Parathyroid adenoma (tissue), 2 donors: Measurements from ENCODE around the gene EYA2.

Experiments used
- H2AFZ ChIP-seq: fragments of 300-600 bp; sonication (generic); one replicate; pipeline ENCODE4 v1.7.0; 2017; ENCODE audit warnings: antibody characterized with exemption, mild to moderate bottlenecking
- H3K27ac ChIP-seq: fragments of 300-600 bp; sonication (generic); one replicate; pipeline ENCODE4 v1.7.0; 2017
- H3K27me3 ChIP-seq: fragments of 300-600 bp; sonication (generic); one replicate; pipeline ENCODE4 v1.7.0; 2017; ENCODE audit warnings: low read length; ENCODE audit not compliant: control insufficient read depth, insufficient read depth
- H3K36me3 ChIP-seq: fragments of 300-600 bp; sonication (generic); one replicate; pipeline ENCODE4 v1.7.0; 2017; ENCODE audit warnings: low read length; ENCODE audit not compliant: control insufficient read depth, insufficient read depth
- H3K4me1 ChIP-seq: fragments of 300-600 bp; sonication (generic); one replicate; pipeline ENCODE4 v1.7.0; 2017; ENCODE audit warnings: control low read depth
- H3K4me2 ChIP-seq: fragments of 300-600 bp; sonication (generic); one replicate; pipeline ENCODE4 v1.7.0; 2017; ENCODE audit warnings: low read length
- H3K4me3 ChIP-seq: fragments of 300-600 bp; sonication (generic); one replicate; pipeline ENCODE4 v1.7.0; 2017; ENCODE audit warnings: low read depth, low read length
- H3K79me2 ChIP-seq: fragments of 300-600 bp; sonication (generic); one replicate; pipeline ENCODE4 v1.7.0; 2017; ENCODE audit warnings: control low read depth
- H3K9ac ChIP-seq: fragments of 300-600 bp; sonication (generic); one replicate; pipeline ENCODE4 v1.7.0; 2017; ENCODE audit warnings: mild to moderate bottlenecking
- H3K9me3 ChIP-seq: fragments of 300-600 bp; sonication (generic); one replicate; pipeline ENCODE4 v1.7.0; 2017; ENCODE audit warnings: low read length; ENCODE audit not compliant: control insufficient read depth
- TF ChIP-seq, protein P1 (sequence below): fragments of 300-600 bp; sonication (generic); IDR thresholded peaks from one replicate; pipeline ENCODE4 v1.7.0; 2017; ENCODE audit warnings: antibody characterized with exemption, mild to moderate bottlenecking
- donor health status: primary hyperparathyroidism.

Gene EYA2

GRCh38 chr20:47178277-47178676 is 283.6 kb downstream of the EYA2 start:
- Histone ChIP-seq H2AFZ (no peak overlapping the region), H3K9me3 (no peaks in the 10 kb centered on the region), H3K9ac (no peak overlapping the region), H3K79me2 (no peaks in the 10 kb centered on the region), H3K4me1 (no peaks in the 10 kb centered on the region), H3K27ac (no peak overlapping the region), H3K27me3 (no peaks in the 10 kb centered on the region), H3K4me2 (no peak overlapping the region), H3K4me3 (no peak overlapping the region), H3K36me3 (no peaks in the 10 kb centered on the region)
- TF ChIP-seq, protein P1, sequence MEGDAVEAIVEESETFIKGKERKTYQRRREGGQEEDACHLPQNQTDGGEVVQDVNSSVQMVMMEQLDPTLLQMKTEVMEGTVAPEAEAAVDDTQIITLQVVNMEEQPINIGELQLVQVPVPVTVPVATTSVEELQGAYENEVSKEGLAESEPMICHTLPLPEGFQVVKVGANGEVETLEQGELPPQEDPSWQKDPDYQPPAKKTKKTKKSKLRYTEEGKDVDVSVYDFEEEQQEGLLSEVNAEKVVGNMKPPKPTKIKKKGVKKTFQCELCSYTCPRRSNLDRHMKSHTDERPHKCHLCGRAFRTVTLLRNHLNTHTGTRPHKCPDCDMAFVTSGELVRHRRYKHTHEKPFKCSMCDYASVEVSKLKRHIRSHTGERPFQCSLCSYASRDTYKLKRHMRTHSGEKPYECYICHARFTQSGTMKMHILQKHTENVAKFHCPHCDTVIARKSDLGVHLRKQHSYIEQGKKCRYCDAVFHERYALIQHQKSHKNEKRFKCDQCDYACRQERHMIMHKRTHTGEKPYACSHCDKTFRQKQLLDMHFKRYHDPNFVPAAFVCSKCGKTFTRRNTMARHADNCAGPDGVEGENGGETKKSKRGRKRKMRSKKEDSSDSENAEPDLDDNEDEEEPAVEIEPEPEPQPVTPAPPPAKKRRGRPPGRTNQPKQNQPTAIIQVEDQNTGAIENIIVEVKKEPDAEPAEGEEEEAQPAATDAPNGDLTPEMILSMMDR, result no peak

- H3K4me1 ChIP-seq, result no peaks in the 10 kb centered on the region
- no peak overlapping the region for H2AFZ ChIP-seq
- H3K4me3 ChIP-seq, result no peak overlapping the region
- no peak overlapping the region for H3K4me2 ChIP-seq
- no peaks in the 10 kb centered on the region for H3K9me3 ChIP-seq
- no peak overlapping the region for H3K27ac ChIP-seq
- no peaks in the 10 kb centered on the region for H3K36me3 ChIP-seq
- no peak overlapping the region for H3K9ac ChIP-seq
- TF ChIP-seq, protein P1, result no peak
- no peaks in the 10 kb centered on the region for H3K27me3 ChIP-seq
- no peaks in the 10 kb centered on the region for H3K79me2 ChIP-seq
These were observed 284.2 kb downstream of the EYA2 start for GRCh38 chr20:47178851-47179250.

DNA sequence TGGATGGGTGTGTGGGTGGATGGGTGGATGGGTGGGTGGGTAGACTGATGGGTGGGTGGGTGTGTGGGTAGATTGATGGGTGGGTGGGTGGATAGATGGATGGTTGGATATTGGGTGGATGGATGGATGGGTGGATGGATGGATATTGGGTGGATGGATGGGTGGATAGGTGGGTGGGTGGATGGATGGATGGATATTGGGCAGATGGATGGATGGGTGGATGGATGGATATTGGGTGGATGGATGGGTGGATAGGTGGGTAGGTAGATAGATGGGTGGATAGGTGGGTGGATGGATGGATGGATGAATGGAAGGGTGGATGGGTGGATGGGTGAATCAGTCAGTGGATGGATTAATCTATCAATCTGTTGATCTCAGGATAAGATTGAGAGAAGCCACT is 284.6 kb downstream of the EYA2 start:
- no peaks in the 10 kb centered on the region for H3K9me3 ChIP-seq
- H3K4me3 ChIP-seq, result no peak overlapping the region
- H3K27me3 ChIP-seq, result no peaks in the 10 kb centered on the region
- H3K79me2 ChIP-seq, result no peaks in the 10 kb centered on the region
- H2AFZ ChIP-seq, result no peak overlapping the region
- H3K4me2 ChIP-seq, result no peak overlapping the region
- no peak overlapping the region for H3K27ac ChIP-seq
- TF ChIP-seq, protein P1, result no peak
- H3K9ac ChIP-seq, result no peak overlapping the region
- no peaks in the 10 kb centered on the region for H3K4me1 ChIP-seq
- no peaks in the 10 kb centered on the region for H3K36me3 ChIP-seq

GRCh38 chr20:47181056-47181862 is 286.6 kb downstream of the EYA2 start:
- Histone ChIP-seq H3K4me3 (no peak overlapping the region), H3K4me1 (no peaks in the 10 kb centered on the region), H3K79me2 (no peaks in the 10 kb centered on the region), H2AFZ (no peak overlapping the region), H3K4me2 (no peak overlapping the region), H3K36me3 (no peaks in the 10 kb centered on the region), H3K27ac (no peak overlapping the region), H3K9ac (no peak overlapping the region), H3K9me3 (no peaks in the 10 kb centered on the region), H3K27me3 (no peaks in the 10 kb centered on the region)
- TF ChIP-seq, protein P1, result no peak

- Histone ChIP-seq H3K4me1 (no peaks in the 10 kb centered on the region), H3K9ac (no peak overlapping the region), H3K27me3 (no peaks in the 10 kb centered on the region), H3K4me2 (no peak overlapping the region), H2AFZ (no peak overlapping the region), H3K4me3 (no peak overlapping the region), H3K79me2 (no peaks in the 10 kb centered on the region), H3K27ac (no peak overlapping the region), H3K9me3 (no peaks in the 10 kb centered on the region), H3K36me3 (no peaks in the 10 kb centered on the region)
- TF ChIP-seq, protein P1, result no peak
These were observed 288.7 kb downstream of the EYA2 start for GRCh38 chr20:47183367-47183766.
